Endothelial cell (in vitro differentiated cells): ENCODE results near the gene PNMT. TPM values are rescaled to one million over a fixed set of nuclear protein-coding genes. Genes with fewer than 3 reads are reported as not detected.

Experiments used
- DNase-seq: peaks from one replicate; pipeline ENCODE4 v3.0.0; 2021; ENCODE audit warnings: low spot score
- H3K27ac Mint-ChIP-seq: one replicate; pipeline ENCODE4 v1.8.0; 2021; ENCODE audit warnings: mixed read lengths, inconsistent platforms; ENCODE audit not compliant: unreplicated experiment
- H3K27me3 Mint-ChIP-seq: one replicate; pipeline ENCODE4 v1.8.0; 2021; ENCODE audit warnings: mild to moderate bottlenecking, moderate library complexity, mixed read lengths, inconsistent platforms; ENCODE audit not compliant: unreplicated experiment
- H3K36me3 Mint-ChIP-seq: one replicate; pipeline ENCODE4 v1.8.0; 2021; ENCODE audit warnings: mild to moderate bottlenecking, low read depth, mixed read lengths, inconsistent platforms; ENCODE audit not compliant: unreplicated experiment
- H3K4me1 Mint-ChIP-seq: one replicate; pipeline ENCODE4 v1.8.0; 2021; ENCODE audit warnings: mild to moderate bottlenecking, mixed read lengths, inconsistent platforms; ENCODE audit not compliant: unreplicated experiment
- H3K4me3 Mint-ChIP-seq: one replicate; pipeline ENCODE4 v1.8.0; 2021; ENCODE audit warnings: mild to moderate bottlenecking, mixed read lengths, inconsistent platforms; ENCODE audit not compliant: unreplicated experiment
- H3K9me3 Mint-ChIP-seq: one replicate; pipeline ENCODE4 v1.8.0; 2021; ENCODE audit warnings: mixed read lengths, inconsistent platforms; ENCODE audit not compliant: unreplicated experiment
- total RNA-seq: library from RNA; stranded (reverse); fragmentation: NEBNext Ultra II Directional; extraction: Animal tissue kit (Norgen Biotek cat#: 25700); gene quantifications from one replicate; pipeline ENCODE4 v1.2.1, GENCODE V29; 2021; ENCODE audit not compliant: unreplicated experiment
- TF ChIP-seq, protein P1 (sequence below): fragments of 200-600 bp; sonication (generic); IDR thresholded peaks from one replicate; pipeline ENCODE4 v1.5.0; 2021; ENCODE audit warnings: antibody characterized with exemption; ENCODE audit not compliant: unreplicated experiment

Gene PNMT
- total RNA-seq, 1 donor from 2014 or later: not detected

DNA sequence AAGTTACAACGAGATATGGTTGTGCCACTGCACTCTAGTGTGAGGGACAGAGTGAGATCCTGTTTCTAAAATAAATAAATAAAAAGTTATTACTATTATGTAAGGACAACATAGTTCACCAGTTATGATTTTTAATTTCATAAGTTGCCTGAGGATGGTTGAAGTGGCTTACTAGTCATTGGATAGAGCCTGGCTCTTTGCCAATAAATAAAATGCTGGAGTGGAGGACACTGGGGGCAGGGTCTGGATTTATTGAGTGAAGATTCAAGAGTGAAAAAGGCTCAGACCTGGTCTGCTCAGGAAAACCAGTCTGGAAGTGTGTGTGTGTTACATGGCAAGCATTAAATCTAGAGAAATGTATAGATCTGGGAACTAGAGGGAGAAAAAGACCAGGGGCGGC lies 29.2 kb upstream of the PNMT start:
- H3K27me3 Mint-ChIP-seq: peaks cover 12% of the 10 kb centered on the region
- peaks cover 23% of the 10 kb centered on the region for H3K36me3 Mint-ChIP-seq
- TF ChIP-seq, protein P1, sequence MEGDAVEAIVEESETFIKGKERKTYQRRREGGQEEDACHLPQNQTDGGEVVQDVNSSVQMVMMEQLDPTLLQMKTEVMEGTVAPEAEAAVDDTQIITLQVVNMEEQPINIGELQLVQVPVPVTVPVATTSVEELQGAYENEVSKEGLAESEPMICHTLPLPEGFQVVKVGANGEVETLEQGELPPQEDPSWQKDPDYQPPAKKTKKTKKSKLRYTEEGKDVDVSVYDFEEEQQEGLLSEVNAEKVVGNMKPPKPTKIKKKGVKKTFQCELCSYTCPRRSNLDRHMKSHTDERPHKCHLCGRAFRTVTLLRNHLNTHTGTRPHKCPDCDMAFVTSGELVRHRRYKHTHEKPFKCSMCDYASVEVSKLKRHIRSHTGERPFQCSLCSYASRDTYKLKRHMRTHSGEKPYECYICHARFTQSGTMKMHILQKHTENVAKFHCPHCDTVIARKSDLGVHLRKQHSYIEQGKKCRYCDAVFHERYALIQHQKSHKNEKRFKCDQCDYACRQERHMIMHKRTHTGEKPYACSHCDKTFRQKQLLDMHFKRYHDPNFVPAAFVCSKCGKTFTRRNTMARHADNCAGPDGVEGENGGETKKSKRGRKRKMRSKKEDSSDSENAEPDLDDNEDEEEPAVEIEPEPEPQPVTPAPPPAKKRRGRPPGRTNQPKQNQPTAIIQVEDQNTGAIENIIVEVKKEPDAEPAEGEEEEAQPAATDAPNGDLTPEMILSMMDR: no peak
- peak overlapping the region; percentile 77 for H3K4me3 Mint-ChIP-seq
- no peak for DNase-seq
- peaks cover 38% of the 10 kb centered on the region for H3K4me1 Mint-ChIP-seq
- no peaks in the 10 kb centered on the region for H3K9me3 Mint-ChIP-seq
- H3K27ac Mint-ChIP-seq: peak overlapping the region; percentile 20

DNA sequence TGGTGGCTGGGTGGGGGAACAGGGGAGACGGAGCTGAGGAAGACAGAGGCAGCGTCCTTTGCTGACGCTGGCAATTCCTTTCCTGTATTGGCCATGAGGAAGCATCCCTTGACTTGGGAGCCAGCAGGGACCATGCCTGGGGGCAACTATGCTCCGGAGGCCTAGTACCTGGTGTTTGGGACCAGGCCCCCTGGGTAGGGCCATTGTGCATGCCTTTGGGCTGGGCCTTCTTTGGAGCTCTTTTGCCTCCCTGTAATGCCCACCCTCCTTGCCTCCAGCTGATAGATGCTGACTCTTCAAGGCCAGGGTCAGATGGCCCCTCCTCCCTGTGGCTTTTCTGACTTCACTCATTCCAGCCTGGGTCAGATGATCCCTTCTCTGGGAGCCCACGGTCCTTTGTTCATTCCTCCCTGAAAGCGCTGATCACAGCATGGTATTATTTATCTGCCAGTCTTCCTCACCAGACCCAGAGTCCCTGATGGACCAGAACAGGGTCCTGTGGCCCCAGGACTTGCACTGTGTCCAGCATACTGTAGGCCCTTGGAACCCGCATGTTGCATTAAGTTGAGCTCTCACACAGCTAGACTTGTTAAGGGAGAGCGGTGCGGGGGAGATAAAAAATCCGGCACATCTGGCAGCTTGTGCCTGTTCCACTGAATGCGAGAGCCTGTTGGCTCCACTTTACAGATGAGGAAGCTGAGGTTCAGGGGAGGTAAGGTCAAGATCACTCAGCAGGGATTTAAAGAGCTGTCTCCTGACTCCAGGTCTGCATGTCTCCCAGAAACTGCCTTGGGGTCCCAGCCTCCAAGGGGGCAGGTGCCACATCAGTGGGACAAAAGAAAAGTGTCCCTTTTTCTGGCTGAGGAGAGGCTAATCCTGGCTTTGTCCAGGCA lies 28.4 kb upstream of the PNMT start:
- H3K36me3 Mint-ChIP-seq: peaks cover 23% of the 10 kb centered on the region
- H3K4me1 Mint-ChIP-seq: peaks cover 44% of the 10 kb centered on the region
- peaks cover 15% of the 10 kb centered on the region for H3K27me3 Mint-ChIP-seq
- no peak for DNase-seq
- H3K4me3 Mint-ChIP-seq: peak overlapping the region; percentile 77
- no peaks in the 10 kb centered on the region for H3K9me3 Mint-ChIP-seq
- TF ChIP-seq, protein P1: no peak
- H3K27ac Mint-ChIP-seq: no peak overlapping the region

DNA sequence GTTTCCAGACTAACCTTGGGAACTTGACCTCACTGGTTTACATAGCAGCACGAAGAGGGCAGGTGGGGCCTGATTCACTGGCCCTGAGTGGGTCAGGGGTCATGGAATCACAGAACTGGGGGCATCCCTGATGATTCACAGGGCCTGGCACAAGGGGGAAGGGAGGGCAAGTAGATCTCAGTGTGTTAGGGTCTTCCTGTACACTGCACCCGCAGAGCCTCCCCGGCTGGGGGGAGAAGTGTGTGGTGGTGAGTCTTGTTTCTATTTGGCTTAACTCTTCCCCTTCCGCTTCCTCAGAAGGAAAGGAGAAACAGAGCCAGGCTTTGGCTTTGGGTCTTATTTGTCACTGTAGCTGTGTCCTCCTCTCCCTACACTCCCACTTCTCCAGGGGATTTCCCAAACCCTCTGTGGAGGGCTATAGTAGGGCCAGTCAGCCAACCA lies 27.6 kb upstream of the PNMT start:
- H3K27ac Mint-ChIP-seq: no peak overlapping the region
- no peak overlapping the region for H3K4me3 Mint-ChIP-seq
- no peak for DNase-seq
- H3K36me3 Mint-ChIP-seq: peaks cover 23% of the 10 kb centered on the region
- H3K9me3 Mint-ChIP-seq: no peaks in the 10 kb centered on the region
- peaks cover 52% of the 10 kb centered on the region for H3K4me1 Mint-ChIP-seq
- H3K27me3 Mint-ChIP-seq: peaks cover 12% of the 10 kb centered on the region
- TF ChIP-seq, protein P1: no peak

DNA sequence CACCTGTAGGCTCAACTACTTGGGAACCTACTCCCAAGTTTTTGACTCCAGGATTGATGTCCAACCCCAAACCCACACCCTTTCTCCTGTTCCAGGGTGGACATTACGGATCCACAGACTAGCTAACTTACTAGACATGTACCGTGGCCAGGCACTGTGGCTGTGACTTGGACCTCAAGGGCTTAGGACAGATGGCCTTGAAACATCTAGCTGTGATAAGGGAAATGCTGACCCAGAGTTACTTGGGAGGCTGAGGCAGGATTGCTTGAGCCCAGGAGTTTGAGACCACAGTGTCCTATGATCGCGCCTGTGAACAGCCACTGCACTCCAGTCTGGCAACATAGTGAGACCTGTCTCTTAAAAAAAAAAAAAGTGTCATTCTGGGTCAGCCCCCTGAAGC lies 27.2 kb upstream of the PNMT start:
- DNase-seq: no peak
- no peak overlapping the region for H3K4me3 Mint-ChIP-seq
- no peak overlapping the region for H3K27ac Mint-ChIP-seq
- peaks cover 23% of the 10 kb centered on the region for H3K36me3 Mint-ChIP-seq
- no peaks in the 10 kb centered on the region for H3K9me3 Mint-ChIP-seq
- TF ChIP-seq, protein P1: no peak
- H3K27me3 Mint-ChIP-seq: peaks cover 12% of the 10 kb centered on the region
- H3K4me1 Mint-ChIP-seq: peaks cover 53% of the 10 kb centered on the region

DNA sequence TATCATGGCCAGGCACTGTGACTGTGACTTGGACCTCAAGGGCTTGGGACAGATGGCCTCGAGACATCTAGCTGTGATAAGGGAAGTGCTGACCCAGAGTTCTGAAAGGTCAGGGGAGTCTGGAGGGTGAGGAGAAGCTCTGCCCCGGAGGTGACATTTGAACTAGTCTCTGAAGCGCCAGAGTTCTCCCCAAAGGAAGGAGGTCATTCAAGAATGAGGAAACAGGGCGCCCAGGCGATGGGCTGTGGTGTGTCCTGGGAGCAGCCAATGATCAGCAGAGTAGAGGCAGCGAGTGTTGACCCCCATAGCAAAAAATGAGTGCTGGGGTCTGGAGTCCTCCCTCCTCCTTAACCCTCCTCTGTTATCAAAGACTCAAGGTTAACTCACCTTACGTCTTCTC lies 26.4 kb upstream of the PNMT start:
- Mint-ChIP-seq H3K9me3 (no peaks in the 10 kb centered on the region), H3K27ac (no peak overlapping the region), H3K4me3 (no peak overlapping the region), H3K4me1 (peaks cover 53% of the 10 kb centered on the region), H3K27me3 (peaks cover 10% of the 10 kb centered on the region), H3K36me3 (peaks cover 23% of the 10 kb centered on the region)
- TF ChIP-seq, protein P1: no peak
- no peak for DNase-seq
